Measurements from ENCODE around the gene ABCC6. TPM values are rescaled to one million over a fixed set of nuclear protein-coding genes. Genes with fewer than 3 reads are reported as not detected.
"Not testable (repeated sequence)": the region's sequence is repeated elsewhere in the genome, so short reads cannot be mapped to it uniquely, and the experiment has no call there.

The ABCC6 gene
- total RNA-seq, 2 experiments from 2014 or later = not detected

- H3K27ac ChIP-seq (ENCODE audit: low read depth, low read length, poor library complexity, severe bottlenecking); H3K9me2 ChIP-seq (ENCODE audit: insufficient read depth, low read length); H3K4me2 ChIP-seq (ENCODE audit: low read length); H3K9me3 ChIP-seq (ENCODE audit: low read length); CTCF ChIA-PET (ENCODE audit: unreplicated experiment); POLR2A ChIA-PET; H3K4me3 ChIP-seq (ENCODE audit: low read depth, low read length, poor library complexity, severe bottlenecking); H3K36me3 ChIP-seq (ENCODE audit: insufficient read depth, low read length); H3K4me1 ChIP-seq (ENCODE audit: insufficient read depth, low read length, poor library complexity, severe bottlenecking); H2AFZ ChIP-seq (ENCODE audit: low read length); intact Hi-C loops (cut with micrococcal nuclease; ENCODE audit: unreplicated experiment); BruUV-seq (replicated peaks); H3K79me2 ChIP-seq (ENCODE audit: insufficient read depth, low read depth, low read length); DNase-seq (ENCODE audit: low spot score); H4K20me1 ChIP-seq (ENCODE audit: insufficient read depth, low read length): not testable (repeated sequence)
These were observed 4.5 kb downstream of the ABCC6 start for GRCh38 chr16:16218787-16219186.

DNA sequence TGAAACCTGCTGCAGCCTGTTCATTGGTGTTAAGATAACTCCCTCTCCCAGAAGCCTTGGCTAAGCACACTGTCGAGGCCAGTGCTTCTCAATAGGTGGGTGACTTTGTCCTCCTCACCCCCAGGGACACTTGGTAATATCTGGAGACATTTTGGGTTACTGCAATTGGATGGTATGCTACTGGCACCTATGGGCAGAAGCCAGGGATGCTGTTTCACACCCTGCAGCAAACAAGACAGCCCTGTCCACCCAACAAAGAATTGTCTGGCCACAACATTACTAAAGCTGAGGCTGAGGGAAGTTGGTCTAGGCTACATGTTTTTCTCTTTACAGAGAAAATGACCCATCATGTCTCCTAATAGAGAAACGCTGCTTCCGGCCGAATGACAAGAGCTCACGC lies 4.9 kb downstream of the ABCC6 start:
- H3K36me3 ChIP-seq (ENCODE audit: insufficient read depth, low read length); H3K4me3 ChIP-seq (ENCODE audit: low read depth, low read length, poor library complexity, severe bottlenecking); BruUV-seq (replicated peaks); H4K20me1 ChIP-seq (ENCODE audit: insufficient read depth, low read length); CTCF ChIA-PET (ENCODE audit: unreplicated experiment); H3K4me1 ChIP-seq (ENCODE audit: insufficient read depth, low read length, poor library complexity, severe bottlenecking); H3K9me2 ChIP-seq (ENCODE audit: insufficient read depth, low read length); POLR2A ChIA-PET; H3K4me2 ChIP-seq (ENCODE audit: low read length); H2AFZ ChIP-seq (ENCODE audit: low read length); H3K27ac ChIP-seq (ENCODE audit: low read depth, low read length, poor library complexity, severe bottlenecking); DNase-seq (ENCODE audit: low spot score); H3K9me3 ChIP-seq (ENCODE audit: low read length); intact Hi-C loops (cut with micrococcal nuclease; ENCODE audit: unreplicated experiment); H3K79me2 ChIP-seq (ENCODE audit: insufficient read depth, low read depth, low read length): not testable (repeated sequence)

GRCh38 chr16:16213863-16214293 lies 9.4 kb downstream of the ABCC6 start:
- H3K9me2 ChIP-seq (ENCODE audit: insufficient read depth, low read length); H3K4me1 ChIP-seq (ENCODE audit: insufficient read depth, low read length, poor library complexity, severe bottlenecking); H3K36me3 ChIP-seq (ENCODE audit: insufficient read depth, low read length); H3K79me2 ChIP-seq (ENCODE audit: insufficient read depth, low read depth, low read length); CTCF ChIA-PET (ENCODE audit: unreplicated experiment); H3K4me3 ChIP-seq (ENCODE audit: low read depth, low read length, poor library complexity, severe bottlenecking); H3K4me2 ChIP-seq (ENCODE audit: low read length); BruUV-seq (replicated peaks); DNase-seq (ENCODE audit: low spot score); intact Hi-C loops (cut with micrococcal nuclease; ENCODE audit: unreplicated experiment); POLR2A ChIA-PET; H4K20me1 ChIP-seq (ENCODE audit: insufficient read depth, low read length); H2AFZ ChIP-seq (ENCODE audit: low read length); H3K27ac ChIP-seq (ENCODE audit: low read depth, low read length, poor library complexity, severe bottlenecking); H3K9me3 ChIP-seq (ENCODE audit: low read length): not testable (repeated sequence)

GRCh38 chr16:16211404-16211803 lies 11.9 kb downstream of the ABCC6 start:
- CTCF ChIA-PET (ENCODE audit: unreplicated experiment); intact Hi-C loops (cut with micrococcal nuclease; ENCODE audit: unreplicated experiment); H3K4me2 ChIP-seq (ENCODE audit: low read length); H2AFZ ChIP-seq (ENCODE audit: low read length); BruUV-seq (replicated peaks); H3K79me2 ChIP-seq (ENCODE audit: insufficient read depth, low read depth, low read length); H3K4me3 ChIP-seq (ENCODE audit: low read depth, low read length, poor library complexity, severe bottlenecking); H4K20me1 ChIP-seq (ENCODE audit: insufficient read depth, low read length); H3K9me3 ChIP-seq (ENCODE audit: low read length); H3K4me1 ChIP-seq (ENCODE audit: insufficient read depth, low read length, poor library complexity, severe bottlenecking); POLR2A ChIA-PET; H3K27ac ChIP-seq (ENCODE audit: low read depth, low read length, poor library complexity, severe bottlenecking); DNase-seq (ENCODE audit: low spot score); H3K36me3 ChIP-seq (ENCODE audit: insufficient read depth, low read length); H3K9me2 ChIP-seq (ENCODE audit: insufficient read depth, low read length): not testable (repeated sequence)

GRCh38 chr16:16208461-16208860 lies 14.8 kb downstream of the ABCC6 start:
- BruUV-seq (replicated peaks); H3K9me3 ChIP-seq (ENCODE audit: low read length); H3K36me3 ChIP-seq (ENCODE audit: insufficient read depth, low read length); H2AFZ ChIP-seq (ENCODE audit: low read length); H3K4me2 ChIP-seq (ENCODE audit: low read length); H3K4me1 ChIP-seq (ENCODE audit: insufficient read depth, low read length, poor library complexity, severe bottlenecking); intact Hi-C loops (cut with micrococcal nuclease; ENCODE audit: unreplicated experiment); DNase-seq (ENCODE audit: low spot score); H3K9me2 ChIP-seq (ENCODE audit: insufficient read depth, low read length); H4K20me1 ChIP-seq (ENCODE audit: insufficient read depth, low read length); CTCF ChIA-PET (ENCODE audit: unreplicated experiment); H3K79me2 ChIP-seq (ENCODE audit: insufficient read depth, low read depth, low read length); H3K4me3 ChIP-seq (ENCODE audit: low read depth, low read length, poor library complexity, severe bottlenecking); H3K27ac ChIP-seq (ENCODE audit: low read depth, low read length, poor library complexity, severe bottlenecking): not testable (repeated sequence)
- POLR2A ChIA-PET = interaction anchor here (0.7 kb wide), 1 partner anchor 518 kb away, joined by 3 read pairs; no protein-coding TSS in a partner anchor

DNA sequence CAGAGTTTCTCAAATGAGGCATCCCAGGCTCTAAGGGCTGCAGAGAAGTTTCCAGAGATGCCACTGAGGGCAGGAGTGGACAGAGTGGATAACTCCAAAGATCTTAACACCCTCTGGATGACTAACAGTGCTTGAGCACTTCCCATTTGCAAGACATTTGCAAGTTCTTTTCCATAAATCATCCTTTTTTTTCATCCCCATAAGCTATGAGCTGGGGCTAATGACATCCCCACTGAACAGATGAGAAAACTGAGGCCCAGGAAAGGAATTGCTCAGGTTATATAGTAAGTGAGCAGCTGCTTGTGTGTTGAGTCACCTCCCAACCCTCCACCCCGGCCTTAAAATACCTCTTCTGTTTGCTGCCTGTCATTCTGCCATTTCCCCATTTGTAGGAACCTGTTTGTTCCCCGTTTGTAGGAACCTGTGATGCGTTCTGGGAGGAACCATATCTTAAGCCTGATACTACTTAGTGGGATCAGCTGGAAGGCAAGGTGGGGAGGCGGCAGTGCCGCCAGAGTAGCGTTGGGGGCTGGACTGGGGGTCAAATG lies 15.4 kb downstream of the ABCC6 start:
- BruUV-seq (replicated peaks); POLR2A ChIA-PET: not testable (repeated sequence)

More for the DNA sequence above, 15.4 kb downstream of the ABCC6 start:
- H3K4me2 ChIP-seq (ENCODE audit: low read length); intact Hi-C loops (cut with micrococcal nuclease; ENCODE audit: unreplicated experiment); H3K79me2 ChIP-seq (ENCODE audit: insufficient read depth, low read depth, low read length); H3K4me3 ChIP-seq (ENCODE audit: low read depth, low read length, poor library complexity, severe bottlenecking); H2AFZ ChIP-seq (ENCODE audit: low read length); H3K9me3 ChIP-seq (ENCODE audit: low read length); H3K4me1 ChIP-seq (ENCODE audit: insufficient read depth, low read length, poor library complexity, severe bottlenecking); H3K9me2 ChIP-seq (ENCODE audit: insufficient read depth, low read length); CTCF ChIA-PET (ENCODE audit: unreplicated experiment); H3K27ac ChIP-seq (ENCODE audit: low read depth, low read length, poor library complexity, severe bottlenecking); H4K20me1 ChIP-seq (ENCODE audit: insufficient read depth, low read length); H3K36me3 ChIP-seq (ENCODE audit: insufficient read depth, low read length); DNase-seq (ENCODE audit: low spot score): not testable (repeated sequence)
